Peyer's patch (tissue), 4 donors: ENCODE data around the gene TM9SF1.

Source experiments
- POLR2A ChIP-seq, 2 donors: fragments of 450-650 bp; IDR thresholded peaks; one replicate each; pipeline ENCODE4 v1.5.1; 2017; ENCODE audit warnings: antibody characterized with exemption in 2 of 2, mild to moderate bottlenecking in 2 of 2, moderate library complexity in 2 of 2
- TF ChIP-seq, protein P1 (sequence below), 6 experiments: fragments of 450-650 bp in 4 of 6; fragments of 200-600 bp in 2 of 6; sonication (generic) in 1 of 6; IDR thresholded peaks; one replicate each; pipeline ENCODE4 v1.5.1; 2017 to 2019; ENCODE audit warnings: antibody characterized with exemption in 6 of 6, mild to moderate bottlenecking in 3 of 6, moderate library complexity in 1 of 6

- TF ChIP-seq, protein P1, sequence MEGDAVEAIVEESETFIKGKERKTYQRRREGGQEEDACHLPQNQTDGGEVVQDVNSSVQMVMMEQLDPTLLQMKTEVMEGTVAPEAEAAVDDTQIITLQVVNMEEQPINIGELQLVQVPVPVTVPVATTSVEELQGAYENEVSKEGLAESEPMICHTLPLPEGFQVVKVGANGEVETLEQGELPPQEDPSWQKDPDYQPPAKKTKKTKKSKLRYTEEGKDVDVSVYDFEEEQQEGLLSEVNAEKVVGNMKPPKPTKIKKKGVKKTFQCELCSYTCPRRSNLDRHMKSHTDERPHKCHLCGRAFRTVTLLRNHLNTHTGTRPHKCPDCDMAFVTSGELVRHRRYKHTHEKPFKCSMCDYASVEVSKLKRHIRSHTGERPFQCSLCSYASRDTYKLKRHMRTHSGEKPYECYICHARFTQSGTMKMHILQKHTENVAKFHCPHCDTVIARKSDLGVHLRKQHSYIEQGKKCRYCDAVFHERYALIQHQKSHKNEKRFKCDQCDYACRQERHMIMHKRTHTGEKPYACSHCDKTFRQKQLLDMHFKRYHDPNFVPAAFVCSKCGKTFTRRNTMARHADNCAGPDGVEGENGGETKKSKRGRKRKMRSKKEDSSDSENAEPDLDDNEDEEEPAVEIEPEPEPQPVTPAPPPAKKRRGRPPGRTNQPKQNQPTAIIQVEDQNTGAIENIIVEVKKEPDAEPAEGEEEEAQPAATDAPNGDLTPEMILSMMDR (IDR thresholded peaks at IDR 0.05), result no peak
- no peak for TF ChIP-seq POLR2A (IDR thresholded peaks at IDR 0.05)
These were observed 34.8 kb downstream of the TM9SF1 start for GRCh38 chr14:24160499-24160849.
